Stimulated activated CD8-positive, alpha-beta memory T cell treated with anti-CD3 and anti-CD28 coated beads, Interleukin-4, amount 100 ng/mL, for 1 hour (primary cell): ENCODE measurements around the gene NPAS3.

Experiments used
- DNase-seq, 2 donors: peaks; one replicate each; pipeline ENCODE4 v3.0.0-alpha.2; 2020; ENCODE audit warnings: low read depth in 2 of 2, low spot score in 1 of 2

Gene NPAS3

DNA sequence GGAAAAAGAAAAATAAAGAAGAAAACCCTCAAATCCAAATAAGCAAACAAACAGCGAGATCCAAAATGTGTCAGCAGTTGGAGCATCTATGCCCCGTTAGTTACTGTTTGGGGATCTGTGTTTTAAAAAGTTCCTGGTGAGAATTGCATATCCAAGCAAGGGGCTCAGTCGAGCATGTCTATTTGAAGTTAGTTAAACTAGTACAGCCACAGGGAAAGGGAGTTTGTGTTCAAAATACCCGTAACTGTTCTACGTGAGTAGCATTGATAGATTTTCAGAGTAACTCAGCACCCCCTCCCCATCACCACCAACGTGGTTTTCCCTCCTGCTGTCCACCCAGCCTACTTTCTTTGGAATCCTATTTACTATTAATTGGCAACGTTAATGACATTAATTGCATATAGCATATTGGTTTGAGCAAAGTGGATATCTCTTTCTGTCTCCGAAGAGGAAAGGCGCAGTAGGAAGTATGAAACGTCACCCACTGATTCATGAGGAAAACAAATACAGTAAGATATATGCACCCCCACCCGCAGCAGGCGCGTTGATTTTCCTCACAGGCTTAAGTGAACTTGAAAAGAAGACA, 1.5 kb downstream of the NPAS3 start:
- no peak for DNase-seq

DNA sequence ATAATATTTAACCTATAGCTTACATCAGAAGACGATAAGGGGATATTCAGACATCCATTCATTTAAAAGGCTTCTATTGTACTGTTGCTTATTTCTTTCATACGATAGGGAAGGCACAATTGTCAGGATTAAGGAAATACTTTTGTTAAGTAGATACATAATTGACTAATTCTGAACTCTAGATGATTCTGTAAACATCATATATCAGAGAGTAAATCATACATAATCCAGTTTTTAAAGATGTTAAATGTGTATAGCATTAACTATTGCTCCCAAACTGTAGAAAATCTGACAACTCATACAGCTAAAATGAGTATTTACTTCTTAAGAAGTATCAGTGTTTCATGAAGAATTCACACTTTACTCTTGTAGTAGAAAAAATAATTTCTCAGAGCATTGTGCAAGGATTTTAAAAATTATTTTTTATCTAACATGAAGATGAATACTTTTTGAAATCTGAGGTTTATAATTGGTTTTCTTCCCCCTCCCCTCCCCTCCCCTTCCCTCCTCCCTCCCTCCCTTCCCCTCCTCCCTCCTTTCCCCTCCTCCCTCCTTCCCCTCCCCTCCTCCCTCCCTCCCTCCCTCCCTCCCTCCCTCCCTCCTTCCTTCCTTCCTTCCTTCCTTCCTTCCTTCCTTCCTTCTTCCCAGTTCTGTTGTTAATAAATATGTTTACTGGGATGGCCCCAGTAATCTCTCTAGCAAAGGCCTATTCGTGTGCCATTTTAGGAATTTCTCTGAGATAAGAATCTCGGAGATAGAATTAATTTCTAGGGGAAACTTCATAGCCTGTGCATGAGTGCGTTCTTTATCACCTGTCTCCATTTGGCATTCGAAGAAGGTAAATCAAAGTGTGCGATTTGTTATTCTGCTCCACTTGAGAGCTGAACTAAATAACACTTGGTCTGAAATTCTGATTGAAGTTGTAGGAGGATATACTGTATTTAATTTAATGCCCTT, 2.3 kb downstream of the NPAS3 start:
- no peak for DNase-seq

GRCh38 chr14:32941668-32942065, 3.0 kb downstream of the NPAS3 start:
- DNase-seq, result no peak

- no peak for DNase-seq
Observed at GRCh38 chr14:32947081-32947480, 8.4 kb downstream of the NPAS3 start.

- no peak for DNase-seq
Observed at GRCh38 chr14:32947792-32948191, 9.1 kb downstream of the NPAS3 start.

- no peak for DNase-seq
Observed at GRCh38 chr14:32950584-32950983, 11.9 kb downstream of the NPAS3 start.

- DNase-seq, result no peak
Observed at GRCh38 chr14:32967421-32967820, 28.7 kb downstream of the NPAS3 start.

- no peak for DNase-seq
Observed at GRCh38 chr14:32968972-32969544, 30.4 kb downstream of the NPAS3 start.

DNA sequence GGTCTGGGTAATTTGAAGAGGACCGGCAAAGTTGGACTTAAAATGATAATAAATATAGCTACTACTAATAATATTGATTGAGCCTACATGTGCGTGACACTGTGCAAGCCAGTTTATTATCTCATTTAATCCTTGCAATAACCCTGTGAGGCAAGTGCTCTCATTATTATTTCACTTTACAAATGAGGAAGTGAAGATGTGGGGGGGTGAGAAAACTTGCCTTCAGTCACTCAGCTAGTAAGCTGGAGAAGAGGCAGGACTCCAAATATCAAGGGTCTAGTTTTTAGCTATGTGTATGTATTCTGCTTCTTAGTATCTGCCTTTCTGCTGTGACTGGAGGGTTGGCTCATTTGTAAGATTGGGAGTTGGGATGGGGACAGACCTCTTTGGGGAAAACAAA, 39.2 kb downstream of the NPAS3 start:
- no peak for DNase-seq

- no peak for DNase-seq
Observed at GRCh38 chr14:32978691-32979255, 40.1 kb downstream of the NPAS3 start.

DNA sequence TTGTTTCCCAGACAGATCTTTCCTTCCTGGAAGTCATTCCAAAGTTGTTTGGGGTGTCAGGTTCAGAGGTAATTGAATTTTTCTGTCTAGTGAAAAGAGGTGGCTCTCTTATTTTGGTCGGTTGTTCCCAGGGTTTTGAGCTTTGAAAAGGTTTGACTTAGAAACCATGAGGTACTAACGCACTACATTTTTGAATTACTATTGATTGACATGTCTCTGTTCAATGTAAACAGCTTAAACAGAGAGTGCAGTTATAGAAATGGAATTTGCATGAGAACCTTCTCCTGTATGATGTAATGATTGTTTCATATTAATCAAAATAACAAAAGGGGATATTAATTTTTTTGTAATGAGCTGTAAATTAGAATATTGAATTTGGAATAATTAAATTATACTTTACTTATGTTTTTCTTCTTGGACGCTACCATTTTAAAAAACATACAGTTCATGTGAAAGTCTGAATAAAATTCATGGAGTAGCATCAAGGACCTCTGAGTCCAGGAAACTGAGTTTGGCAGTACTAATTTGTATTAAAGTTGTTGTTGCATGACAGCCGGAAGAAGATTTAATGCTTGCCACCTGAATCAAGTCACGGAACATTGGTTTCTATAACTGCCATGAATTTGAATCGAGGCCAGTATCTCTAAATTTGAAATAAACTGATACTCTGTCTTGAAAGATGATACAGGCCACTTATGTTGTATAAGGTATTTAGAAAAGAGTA, 41.7 kb downstream of the NPAS3 start:
- DNase-seq, result no peak

- DNase-seq, result no peak
Observed at GRCh38 chr14:32980902-32981501, 42.3 kb downstream of the NPAS3 start.

DNA sequence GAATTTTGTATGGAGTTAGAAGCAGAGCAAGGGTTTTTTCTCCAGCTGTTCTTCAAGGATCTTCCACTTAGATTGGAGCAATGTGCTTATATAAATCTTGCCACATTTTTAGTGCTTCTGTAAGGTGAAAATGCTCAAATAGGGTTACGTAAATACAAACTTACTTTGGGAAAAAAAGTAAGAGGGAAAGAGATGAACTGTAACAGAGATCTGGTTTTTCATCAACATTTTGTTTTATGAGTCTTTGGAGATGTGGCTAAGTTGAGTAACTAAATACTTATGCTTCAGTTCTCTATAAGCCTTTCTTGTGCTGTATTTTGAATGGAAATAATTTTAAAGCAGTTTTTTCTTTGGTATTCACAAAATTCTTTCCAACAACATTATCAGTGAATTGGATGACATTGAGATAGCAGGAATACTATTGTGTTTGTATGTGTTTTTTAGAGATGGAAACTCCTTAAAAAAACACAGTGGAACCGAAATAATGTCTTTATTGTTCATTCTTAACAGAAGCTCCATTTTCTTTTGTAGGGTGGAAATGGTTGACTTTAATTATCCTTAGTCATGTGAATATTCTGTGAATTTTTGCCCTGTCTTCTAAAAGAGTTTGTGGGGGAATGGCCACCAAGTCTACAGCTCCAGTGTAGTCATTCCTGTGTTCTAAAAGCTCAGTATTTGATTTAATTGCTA, 45.7 kb downstream of the NPAS3 start:
- DNase-seq, result no peak

DNA sequence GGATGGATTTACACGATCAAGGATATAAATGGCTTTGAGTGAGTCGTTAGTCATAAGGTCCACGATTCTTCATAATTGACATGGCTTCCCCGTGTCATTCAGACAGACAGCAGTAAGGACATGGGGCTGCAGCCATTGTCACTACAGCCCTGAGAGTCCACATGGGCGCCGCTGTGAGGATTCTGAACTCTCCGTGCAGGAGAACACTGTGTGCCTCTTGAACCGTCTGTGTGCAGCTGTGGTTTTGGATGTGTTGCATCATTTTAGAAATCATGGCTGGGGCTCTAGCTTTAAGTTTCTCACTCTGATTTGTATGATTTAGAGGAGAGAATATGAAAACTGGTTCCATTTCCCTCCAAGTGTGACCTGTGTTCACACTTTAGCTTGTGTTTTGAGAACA, 47.2 kb downstream of the NPAS3 start:
- no peak for DNase-seq

DNA sequence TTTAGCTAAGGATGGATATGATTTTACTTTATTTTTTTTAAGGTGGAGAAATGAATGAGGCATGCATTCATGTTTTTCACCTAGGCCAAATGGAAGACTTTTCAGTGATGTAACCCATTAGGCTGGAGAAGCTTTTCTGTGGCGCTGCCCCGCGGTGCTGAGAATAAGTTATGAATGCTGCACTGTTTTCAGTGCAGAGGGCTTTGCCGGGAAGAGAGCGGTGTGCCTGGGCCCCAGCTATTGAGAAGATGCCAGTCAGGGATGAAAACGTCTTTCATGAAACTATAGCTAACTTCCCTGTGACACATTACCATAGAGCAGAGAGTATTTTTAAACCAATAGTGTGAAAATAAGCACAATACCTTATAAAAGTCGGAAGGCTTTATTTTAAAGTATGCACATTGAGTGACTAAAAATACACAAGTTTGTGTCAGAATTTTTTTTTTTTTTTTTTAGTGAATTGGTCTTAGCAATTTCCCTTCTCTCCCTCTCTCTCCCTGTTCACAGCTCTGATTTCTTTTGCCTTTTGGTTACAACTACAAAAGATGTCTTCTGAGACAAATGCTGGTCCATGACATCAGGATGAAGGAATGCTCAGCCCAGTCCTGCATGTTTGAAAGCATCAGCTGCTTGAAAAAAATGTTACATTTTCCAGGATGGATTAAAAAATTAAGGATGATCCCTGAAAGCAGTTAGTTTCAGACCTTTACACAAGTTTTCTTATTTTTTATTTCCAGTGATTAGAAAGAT, 48.3 kb downstream of the NPAS3 start:
- DNase-seq, result no peak

DNA sequence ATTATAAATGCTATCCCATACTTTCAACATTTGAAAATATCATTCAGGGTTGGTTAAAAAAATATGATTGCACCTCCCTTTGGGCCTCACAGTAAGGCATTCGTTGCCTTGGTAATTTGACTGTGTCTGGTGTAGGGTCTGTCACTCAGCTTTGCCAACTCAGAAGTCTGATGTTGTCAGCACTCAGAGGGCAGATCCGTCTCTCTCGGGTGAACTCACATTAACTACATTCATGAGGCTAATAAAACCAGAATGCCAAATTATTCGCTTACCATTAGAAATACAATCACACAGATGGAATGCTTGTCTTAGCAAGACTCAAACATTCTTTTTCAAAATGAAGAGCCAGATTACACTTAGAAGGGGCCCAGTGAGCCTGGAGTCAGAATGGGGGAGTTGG, 53.0 kb downstream of the NPAS3 start:
- DNase-seq, result no peak

DNA sequence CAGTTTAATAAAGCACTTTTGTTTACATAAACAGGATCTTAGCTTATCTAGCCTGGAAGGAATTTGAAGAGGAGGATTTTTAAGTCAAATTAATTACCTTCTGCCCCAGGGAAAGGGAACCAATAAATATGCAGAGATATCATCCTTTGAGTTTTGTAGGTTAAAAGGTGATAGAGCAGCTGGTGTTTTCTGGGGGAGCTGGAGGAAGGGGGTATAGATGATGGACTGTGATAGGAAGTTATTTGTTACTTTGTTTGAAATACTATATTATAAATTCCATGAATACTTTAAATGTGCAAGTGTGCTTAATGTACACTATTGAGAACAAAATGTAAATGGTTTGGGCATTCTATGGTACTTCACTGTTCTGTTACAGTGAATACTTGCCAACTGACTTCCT, 55.2 kb downstream of the NPAS3 start:
- DNase-seq, result no peak

DNA sequence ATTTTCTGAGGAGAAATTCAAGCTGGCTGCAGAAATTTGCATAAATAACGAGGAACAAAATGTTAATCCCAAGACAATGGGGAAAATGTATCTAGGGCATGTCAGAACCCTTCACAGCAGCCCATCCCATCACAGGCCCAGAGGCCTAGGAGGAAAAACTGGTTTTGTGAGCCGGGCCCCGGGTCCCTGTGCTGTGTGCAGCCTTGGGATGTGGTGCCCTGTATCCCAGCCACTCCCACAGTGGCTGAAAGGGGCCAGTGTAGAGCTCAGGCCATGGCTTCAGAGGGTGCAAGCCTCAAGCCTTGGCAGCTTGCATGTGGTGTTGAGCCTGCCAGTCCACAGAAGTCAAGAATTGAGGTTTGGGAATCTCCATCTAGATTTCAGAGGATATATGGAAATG, 57.7 kb downstream of the NPAS3 start:
- DNase-seq, result no peak

GRCh38 chr14:32998433-32998832, 59.8 kb downstream of the NPAS3 start:
- no peak for DNase-seq

DNA sequence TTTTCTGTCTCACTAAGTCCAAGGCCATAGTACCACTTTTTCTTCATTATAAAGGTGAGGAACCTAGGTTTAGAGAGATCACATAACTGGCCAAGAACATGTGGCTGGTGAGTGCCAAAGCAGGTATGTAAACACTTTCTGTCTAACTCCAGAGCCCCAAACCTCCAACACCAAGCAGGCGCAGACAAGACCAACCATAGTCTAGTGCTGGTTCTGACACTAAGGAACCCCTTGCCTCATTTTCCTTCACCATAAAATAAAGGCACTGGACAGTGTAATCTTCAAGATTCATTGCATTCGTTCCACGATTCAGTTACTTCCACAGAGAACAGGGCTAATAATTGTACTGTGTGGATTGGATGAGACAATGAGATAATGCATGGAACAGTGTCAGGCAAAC, 71.0 kb downstream of the NPAS3 start:
- DNase-seq, result no peak
